Ishikawa (cell line): ENCODE results near the gene LPP.

Source experiments
- CREB1 ChIP-seq: IDR thresholded peaks from 2 replicates; pipeline ENCODE4 v1.6.1; 2012; ENCODE audit warnings: low read depth
- MAX ChIP-seq: IDR thresholded peaks from 2 replicates; pipeline ENCODE4 v1.6.1; 2012

- no peak for TF ChIP-seq CREB1
- TF ChIP-seq MAX: no peak
Observed at GRCh38 chr3:188184649-188185048, 30.7 kb downstream of the LPP start.
